H7 (cell line): ENCODE measurements around the gene RAB10. TPM values are rescaled to one million over a fixed set of nuclear protein-coding genes. Genes with fewer than 3 reads are reported as not detected.

Experiments used
- total RNA-seq: library from RNA; depleted of rRNA; stranded (reverse); fragments of >200 nt; shearing (Covaris generic); gene quantifications from 2 replicates; pipeline ENCODE4 v1.2.3, GENCODE V29; 2014; rRNA removed

The RAB10 gene
- total RNA-seq, 1 experiment from 2014 or later, result 92.6 TPM

Other genes with a start within 250 kb of the RAB10 start
- gene ASXL2, start 155.6 kb upstream of the RAB10 start, total RNA-seq, result 9.4 and 10.0 TPM in 2 replicates
- gene KIF3C, start 51.6 kb upstream of the RAB10 start, total RNA-seq, result 24.7 and 27.5 TPM in 2 replicates
- gene GAREM2, start 139.0 kb downstream of the RAB10 start, total RNA-seq, result 7.2 and 9.5 TPM in 2 replicates
- 111 and 137 TPM in 2 replicates for gene HADHA, start 210.5 kb downstream of the RAB10 start, total RNA-seq
- 78.7 and 88.7 TPM in 2 replicates for gene HADHB, start 210.9 kb downstream of the RAB10 start, total RNA-seq